Mesendoderm (in vitro differentiated cells): ENCODE measurements around the gene GALNT13.

Experiments
- DNase-seq: peaks from one replicate; pipeline ENCODE4 v3.0.0; 2013
- H2AK5ac ChIP-seq: 2 replicates; pipeline ENCODE4 v1.6.1; 2013; ENCODE audit warnings: low read length, inconsistent platforms
- H2BK120ac ChIP-seq: 2 replicates; pipeline ENCODE4 v1.6.1; 2013; ENCODE audit warnings: low read depth, mild to moderate bottlenecking, low read length, moderate library complexity, mixed read lengths
- H2BK15ac ChIP-seq: replicated peaks from 2 replicates; pipeline ENCODE4 v1.6.1; 2013; ENCODE audit warnings: low read depth, mild to moderate bottlenecking, moderate library complexity
- H2BK5ac ChIP-seq: 2 replicates; pipeline ENCODE4 v1.6.1; 2013; ENCODE audit warnings: low read length, inconsistent platforms
- H3K18ac ChIP-seq: 2 replicates; pipeline ENCODE4 v1.6.1; 2013; ENCODE audit warnings: mild to moderate bottlenecking, low read length, mixed read lengths
- H3K23ac ChIP-seq: one replicate; pipeline ENCODE4 v1.6.1; 2013; ENCODE audit warnings: low read length
- H3K27ac ChIP-seq: 2 replicates; pipeline ENCODE4 v1.5.1; 2013; ENCODE audit warnings: low read depth, mild to moderate bottlenecking, inconsistent platforms, low read length, moderate library complexity
- H3K27me3 ChIP-seq: 2 replicates; pipeline ENCODE4 v1.6.1; 2013; ENCODE audit warnings: low read length, control low read depth, mild to moderate bottlenecking, inconsistent platforms; ENCODE audit not compliant: insufficient read depth, poor library complexity
- H3K36me3 ChIP-seq: 2 replicates; pipeline ENCODE4 v1.6.1; 2013; ENCODE audit warnings: low read length, inconsistent platforms; ENCODE audit not compliant: control insufficient read depth, insufficient read depth
- H3K4ac ChIP-seq: one replicate; pipeline ENCODE4 v1.6.1; 2013; ENCODE audit warnings: low read depth, mild to moderate bottlenecking, low read length, moderate library complexity
- H3K4me1 ChIP-seq: 2 replicates; pipeline ENCODE4 v1.6.1; 2013; ENCODE audit warnings: low read depth, low read length, inconsistent platforms; ENCODE audit not compliant: control insufficient read depth
- H3K4me2 ChIP-seq: 2 replicates; pipeline ENCODE4 v1.6.1; 2013; ENCODE audit warnings: low read length
- H3K4me3 ChIP-seq: 2 replicates; pipeline ENCODE4 v1.5.1; 2013; ENCODE audit warnings: mild to moderate bottlenecking, low read length
- H3K56ac ChIP-seq: one replicate; pipeline ENCODE4 v1.6.1; 2013; ENCODE audit warnings: low read length
- H3K79me1 ChIP-seq: 2 replicates; pipeline ENCODE4 v1.6.1; 2013; ENCODE audit warnings: low read length, inconsistent platforms
- H3K79me2 ChIP-seq: 2 replicates; pipeline ENCODE4 v1.6.1; 2013; ENCODE audit warnings: mild to moderate bottlenecking, low read length; ENCODE audit not compliant: control insufficient read depth, insufficient read depth
- H3K9ac ChIP-seq: 2 replicates; pipeline ENCODE4 v1.6.1; 2013; ENCODE audit warnings: low read length, inconsistent platforms
- H4K5ac ChIP-seq: one replicate; pipeline ENCODE4 v1.6.1; 2013; ENCODE audit warnings: low read length
- H4K8ac ChIP-seq: one replicate; pipeline ENCODE4 v1.6.1; 2013; ENCODE audit warnings: low read depth, mild to moderate bottlenecking, control low read depth, low read length, moderate library complexity
- WGBS: extraction: QIAGEN DNeasy Blood & Tissue Kit; methylation state at CpG from one replicate; pipeline ENCODE4 v1.1.7; 2013; ENCODE audit warnings: low lambda C conversion rate, missing lambda C conversion rate; ENCODE audit not compliant: insufficient coverage; ENCODE audit errors: extremely low coverage; 5-methylcytosine and 5-hydroxymethylcytosine counted together

Gene GALNT13

DNA sequence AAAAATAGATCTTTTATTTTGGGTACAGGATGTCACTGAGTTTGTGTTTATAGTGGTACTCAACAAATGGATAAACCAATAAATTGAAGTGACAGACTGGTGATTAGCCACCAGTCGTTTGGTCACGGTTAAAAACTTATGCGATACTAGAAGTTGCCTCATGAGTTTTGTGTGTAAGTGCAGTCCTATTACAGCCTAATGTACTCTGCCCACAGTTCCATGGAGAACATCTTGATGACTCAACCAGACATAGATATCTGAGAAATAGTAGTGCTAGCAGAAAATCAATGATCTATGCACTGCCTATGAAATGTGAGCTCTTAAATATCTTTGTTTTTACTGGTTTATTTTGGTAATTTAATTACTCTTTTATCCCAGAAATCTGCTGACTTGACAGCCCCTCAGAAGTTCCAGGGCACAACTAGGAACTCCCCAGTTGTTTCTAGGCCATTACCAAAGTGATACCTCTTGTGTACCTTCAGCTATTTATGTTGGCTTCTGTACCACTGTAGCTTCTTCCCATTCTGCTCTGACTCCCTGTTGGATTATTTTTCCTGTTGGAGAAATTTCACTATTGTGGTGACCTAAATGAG, 617.6 kb downstream of the GALNT13 start:
- Histone ChIP-seq H2BK5ac (no peak overlapping the region), H3K4ac (no peak overlapping the region)
- DNase-seq = no peak

DNA sequence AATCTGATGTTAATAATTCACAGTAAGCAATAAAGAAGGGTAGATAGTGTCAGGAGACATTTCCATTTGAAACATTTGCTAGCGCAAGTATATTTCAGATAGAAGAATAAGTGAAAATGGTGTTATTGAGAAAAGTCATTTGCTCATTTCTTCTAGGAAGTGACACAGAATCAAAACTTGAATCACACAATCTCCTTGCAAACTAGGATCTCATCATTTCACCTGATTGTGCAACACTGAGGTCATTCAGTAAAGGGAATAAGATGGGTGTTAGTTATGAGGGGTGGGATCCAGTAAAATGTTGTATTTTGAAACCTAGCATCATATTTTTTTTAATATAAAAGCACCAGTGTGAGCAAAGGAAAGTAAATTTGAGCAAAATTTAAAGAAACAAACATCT, 618.8 kb downstream of the GALNT13 start:
- Histone ChIP-seq H3K56ac (no peak overlapping the region), H4K8ac (no peak overlapping the region), H2BK15ac (no peak overlapping the region), H3K27ac (no peak overlapping the region), H2BK120ac (no peak overlapping the region), H3K9ac (no peak overlapping the region), H3K4ac (no peak overlapping the region), H2BK5ac (no peak overlapping the region), H3K18ac (no peak overlapping the region), H3K36me3 (no peaks in the 10 kb centered on the region), H2AK5ac (no peak overlapping the region), H3K27me3 (no peaks in the 10 kb centered on the region), H3K79me1 (no peaks in the 10 kb centered on the region), H4K5ac (no peak overlapping the region), H3K23ac (no peak overlapping the region), H3K4me3 (no peak overlapping the region), H3K79me2 (no peaks in the 10 kb centered on the region), H3K4me2 (no peak overlapping the region), H3K4me1 (no peaks in the 10 kb centered on the region)
- no peak for DNase-seq
- no CpG with 5 or more reads among the region's 1 CpG for WGBS

More for the DNA sequence above, 617.6 kb downstream of the GALNT13 start:
- Histone ChIP-seq H3K9ac (no peak overlapping the region), H3K36me3 (no peaks in the 10 kb centered on the region), H3K27ac (no peak overlapping the region), H2BK120ac (no peak overlapping the region), H3K27me3 (no peaks in the 10 kb centered on the region), H3K56ac (no peak overlapping the region), H3K4me1 (no peaks in the 10 kb centered on the region), H3K23ac (no peak overlapping the region), H3K4me3 (no peak overlapping the region), H4K5ac (no peak overlapping the region), H2AK5ac (no peak overlapping the region), H4K8ac (no peak overlapping the region), H3K18ac (no peak overlapping the region), H3K4me2 (no peak overlapping the region), H3K79me2 (no peaks in the 10 kb centered on the region), H2BK15ac (no peak overlapping the region), H3K79me1 (no peaks in the 10 kb centered on the region)
- WGBS = no CpG with 5 or more reads among the region's 3 CpGs

DNA sequence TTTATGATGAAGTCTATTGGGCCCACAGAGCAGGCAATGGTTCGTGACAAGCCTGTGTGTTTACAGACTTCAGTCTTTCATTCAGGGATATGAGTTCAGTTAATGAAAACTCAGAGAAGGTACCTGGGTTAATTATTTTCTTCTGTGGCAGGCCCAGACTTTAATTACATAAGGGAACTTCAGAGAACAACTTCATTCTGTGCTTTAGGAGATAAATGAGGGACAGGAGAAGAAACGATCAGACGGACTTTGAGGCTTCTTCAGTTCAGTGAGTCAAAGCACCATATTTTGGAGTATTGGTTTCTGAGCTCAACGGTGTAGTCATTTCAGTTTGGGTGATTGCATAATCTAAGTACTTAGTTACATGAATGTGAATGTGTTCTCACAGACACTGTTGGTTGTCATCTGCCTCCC, 623.7 kb downstream of the GALNT13 start:
- H3K4me2 ChIP-seq = no peak overlapping the region
- no peaks in the 10 kb centered on the region for H3K4me1 ChIP-seq
- H3K79me2 ChIP-seq = no peaks in the 10 kb centered on the region
- H3K27ac ChIP-seq = no peak overlapping the region
- no peak overlapping the region for H2AK5ac ChIP-seq
- no peaks in the 10 kb centered on the region for H3K36me3 ChIP-seq
- H3K18ac ChIP-seq = no peak overlapping the region
- no peak overlapping the region for H3K23ac ChIP-seq
- H4K5ac ChIP-seq = no peak overlapping the region
- H3K4me3 ChIP-seq = no peak overlapping the region
- H2BK120ac ChIP-seq = no peak overlapping the region
- H3K79me1 ChIP-seq = no peaks in the 10 kb centered on the region
- H4K8ac ChIP-seq = no peak overlapping the region
- no peaks in the 10 kb centered on the region for H3K27me3 ChIP-seq
- H2BK15ac ChIP-seq = no peak overlapping the region
- no peak overlapping the region for H3K9ac ChIP-seq
- no peak overlapping the region for H2BK5ac ChIP-seq
- no peak for DNase-seq
- WGBS = no CpG with 5 or more reads among the region's 4 CpGs
- no peak overlapping the region for H3K56ac ChIP-seq
- no peak overlapping the region for H3K4ac ChIP-seq

DNA sequence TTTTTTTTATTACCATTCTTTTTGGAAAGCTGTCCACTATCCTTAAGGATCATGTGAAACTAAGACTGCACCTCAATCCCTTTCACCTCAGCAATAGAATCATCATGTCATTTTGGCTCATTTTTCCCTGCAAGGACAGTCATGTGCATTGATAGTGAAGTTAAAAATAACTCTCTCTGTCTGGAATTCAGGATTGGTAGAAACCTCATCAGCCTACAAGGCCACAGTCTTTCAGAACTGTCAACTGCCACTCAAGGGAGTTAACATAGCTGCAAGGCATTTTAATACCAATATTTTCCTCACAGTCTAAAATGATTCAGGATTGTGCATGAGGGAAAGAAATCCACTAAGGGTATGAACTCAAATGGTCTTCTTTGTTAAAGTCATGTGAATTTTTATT, 625.3 kb downstream of the GALNT13 start:
- H3K4ac ChIP-seq = no peak overlapping the region
- H3K27me3 ChIP-seq = no peaks in the 10 kb centered on the region

More for the DNA sequence above, 625.3 kb downstream of the GALNT13 start:
- no peaks in the 10 kb centered on the region for H3K4me1 ChIP-seq
- no peak overlapping the region for H4K5ac ChIP-seq
- H2AK5ac ChIP-seq = no peak overlapping the region
- no peaks in the 10 kb centered on the region for H3K79me1 ChIP-seq
- H3K36me3 ChIP-seq = no peaks in the 10 kb centered on the region
- H3K79me2 ChIP-seq = no peaks in the 10 kb centered on the region
- H4K8ac ChIP-seq = no peak overlapping the region
- DNase-seq = no peak
- H2BK120ac ChIP-seq = no peak overlapping the region
- H3K27ac ChIP-seq = no peak overlapping the region
- no peak overlapping the region for H3K4me2 ChIP-seq
- no peak overlapping the region for H3K9ac ChIP-seq
- H3K56ac ChIP-seq = no peak overlapping the region
- H3K18ac ChIP-seq = no peak overlapping the region
- no peak overlapping the region for H2BK15ac ChIP-seq
- H2BK5ac ChIP-seq = no peak overlapping the region
- H3K23ac ChIP-seq = no peak overlapping the region
- H3K4me3 ChIP-seq = no peak overlapping the region
